Activated CD4-positive, CD25-positive, alpha-beta regulatory T cell treated with anti-CD3 and anti-CD28 coated beads, Interleukin-2, amount 50 U/mL, for 24 hours (primary cell): ENCODE results near the gene ASF1A.
"Not testable (repeated sequence)": the region's sequence is repeated elsewhere in the genome, so short reads cannot be mapped to it uniquely, and the experiment has no call there.

Experiments
- ATAC-seq, 2 donors: fragments of 150-1000 bp; cut with Tn5 transposase; one replicate each; pipeline ENCODE4 v1.10.0; 2021; ENCODE audit warnings: mild to moderate bottlenecking in 1 of 2, moderate library complexity in 1 of 2

Gene ASF1A

GRCh38 chr6:118893807-118894424, at the start of gene ASF1A:
ASF1A (plus strand) TSS chr6:118894152; CDS start chr6:118894414, 262 bp downstream.
- peak; percentile 78 for ATAC-seq

- ATAC-seq, result peak; percentile 81 to 87
These were observed 49.0 kb upstream of the ASF1A start for GRCh38 chr6:118844915-118845314.

- ATAC-seq, result no peak
These were observed 40.5 kb upstream of the ASF1A start for GRCh38 chr6:118853408-118853807.

GRCh38 chr6:118856301-118856700, 37.7 kb upstream of the ASF1A start:
- no peak for ATAC-seq

- peak in 1 of 2 donors; percentile 17 for ATAC-seq
These were observed 34.4 kb upstream of the ASF1A start for GRCh38 chr6:118859517-118860064.

- no peak for ATAC-seq
These were observed 33.6 kb upstream of the ASF1A start for GRCh38 chr6:118860363-118860762.

- ATAC-seq, result no peak
These were observed 33.1 kb upstream of the ASF1A start for GRCh38 chr6:118860880-118861279.

- no peak for ATAC-seq
These were observed 31.5 kb upstream of the ASF1A start for GRCh38 chr6:118862443-118862842.

GRCh38 chr6:118864341-118865099, 29.4 kb upstream of the ASF1A start:
- ATAC-seq, result no peak

GRCh38 chr6:118865100-118865391, 28.9 kb upstream of the ASF1A start:
- no peak for ATAC-seq

- no peak for ATAC-seq
These were observed 26.8 kb upstream of the ASF1A start for GRCh38 chr6:118867181-118867580.

GRCh38 chr6:118868901-118869300, 25.1 kb upstream of the ASF1A start:
- ATAC-seq, result not testable (repeated sequence)

- ATAC-seq, result no peak
These were observed 24.6 kb upstream of the ASF1A start for GRCh38 chr6:118869350-118869749.

- ATAC-seq, result no peak
These were observed 23.9 kb upstream of the ASF1A start for GRCh38 chr6:118869894-118870589.

GRCh38 chr6:118871331-118871730, 22.6 kb upstream of the ASF1A start:
- no peak for ATAC-seq

- no peak for ATAC-seq
These were observed 21.6 kb upstream of the ASF1A start for GRCh38 chr6:118872318-118872717.

GRCh38 chr6:118872726-118873125, 21.2 kb upstream of the ASF1A start:
- ATAC-seq, result no peak

- ATAC-seq, result no peak
These were observed 20.7 kb upstream of the ASF1A start for GRCh38 chr6:118873239-118873638.

- no peak for ATAC-seq
These were observed 18.3 kb upstream of the ASF1A start for GRCh38 chr6:118875672-118876071.

GRCh38 chr6:118876198-118876597, 17.8 kb upstream of the ASF1A start:
- ATAC-seq, result no peak

- ATAC-seq, result no peak
These were observed 17.1 kb upstream of the ASF1A start for GRCh38 chr6:118876814-118877213.

- ATAC-seq, result no peak
These were observed 16.1 kb upstream of the ASF1A start for GRCh38 chr6:118877806-118878205.

- no peak for ATAC-seq
These were observed 12.3 kb upstream of the ASF1A start for GRCh38 chr6:118881440-118882313.
